HepG2 (cell line): Measurements from ENCODE around the gene NUDT17. TPM values are rescaled to one million over a fixed set of nuclear protein-coding genes. Genes with fewer than 3 reads are reported as not detected.

Source experiments
- CAMTA2 ChIP-seq: sonication (generic); formaldehyde crosslinking; IDR thresholded peaks from 2 replicates; pipeline ENCODE4 v1.4.0; 2020; ENCODE audit warnings: mild to moderate bottlenecking, missing genetic modification reagents, borderline replicate concordance
- CEBPG ChIP-seq: IDR thresholded peaks from 2 replicates; pipeline ENCODE4 v1.6.1; 2016
- DNMT1 ChIP-seq: sonication (generic); formaldehyde crosslinking; IDR thresholded peaks from 2 replicates; pipeline ENCODE4 v1.5.1; 2020; ENCODE audit warnings: mild to moderate bottlenecking, missing genetic modification reagents
- DPF2 ChIP-seq: sonication (generic); formaldehyde crosslinking; IDR thresholded peaks from 2 replicates; pipeline ENCODE4 v1.4.0; 2020; ENCODE audit warnings: mild to moderate bottlenecking, low read depth, missing genetic modification reagents, borderline replicate concordance
- FOXK1 ChIP-seq: sonication (generic); formaldehyde crosslinking; IDR thresholded peaks from 2 replicates; pipeline ENCODE4 v1.4.0; 2020; ENCODE audit warnings: low read depth, missing genetic modification reagents, borderline replicate concordance
- GFI1 ChIP-seq: sonication (generic); formaldehyde crosslinking; IDR thresholded peaks from 2 replicates; pipeline ENCODE4 v1.5.0; 2020; ENCODE audit warnings: missing genetic modification reagents, mild to moderate bottlenecking, borderline replicate concordance
- GTF2F1 ChIP-seq: fragments of 150-350 bp; IDR thresholded peaks from 2 replicates; pipeline ENCODE4 v1.6.1; 2014; ENCODE audit warnings: low read length
- HIVEP1 ChIP-seq: sonication (generic); formaldehyde crosslinking; IDR thresholded peaks from 2 replicates; pipeline ENCODE4 v1.4.0; 2020; ENCODE audit warnings: mild to moderate bottlenecking, missing genetic modification reagents
- JUNB ChIP-seq: sonication (generic); formaldehyde crosslinking; IDR thresholded peaks from 2 replicates; pipeline ENCODE4 v1.8.0; 2022; ENCODE audit warnings: missing genetic modification reagents, mild to moderate bottlenecking, borderline replicate concordance
- KAT2B ChIP-seq: fragments of 150-350 bp; IDR thresholded peaks from 2 replicates; pipeline ENCODE4 v1.6.1; 2014; ENCODE audit warnings: low read depth, low read length, borderline replicate concordance
- PRDM4 ChIP-seq: sonication (generic); formaldehyde crosslinking; IDR thresholded peaks from 2 replicates; pipeline ENCODE4 v1.9.0; 2021; ENCODE audit warnings: missing genetic modification reagents, borderline replicate concordance
- RCOR2 ChIP-seq: IDR thresholded peaks from 2 replicates; pipeline ENCODE4 v1.6.1; 2016; ENCODE audit warnings: missing biosample characterization, missing genetic modification reagents
- SMAD1 ChIP-seq: sonication (generic); formaldehyde crosslinking; IDR thresholded peaks from 2 replicates; pipeline ENCODE4 v1.4.0; 2020; ENCODE audit warnings: missing genetic modification reagents, low read depth, mild to moderate bottlenecking, borderline replicate concordance
- TSC22D2 ChIP-seq: sonication (generic); formaldehyde crosslinking; IDR thresholded peaks from 2 replicates; pipeline ENCODE4 v1.5.1; 2020; ENCODE audit warnings: missing genetic modification reagents, mild to moderate bottlenecking, borderline replicate concordance
- ZNF10 ChIP-seq: sonication (generic); formaldehyde crosslinking; IDR thresholded peaks from 2 replicates; pipeline ENCODE4 v1.4.0; 2020; ENCODE audit warnings: mild to moderate bottlenecking, low read depth, missing genetic modification reagents, borderline replicate concordance
- ZNF205 ChIP-seq: IDR thresholded peaks from 2 replicates; pipeline ENCODE4 v1.6.1; 2018; ENCODE audit warnings: missing biosample characterization, missing genetic modification reagents
- ZNF329 ChIP-seq: sonication (generic); formaldehyde crosslinking; IDR thresholded peaks from 2 replicates; pipeline ENCODE4 v1.9.0; 2021; ENCODE audit warnings: low read depth, mild to moderate bottlenecking, missing genetic modification reagents
- ZNF652 ChIP-seq: IDR thresholded peaks from 2 replicates; pipeline ENCODE4 v1.6.1; 2016; ENCODE audit warnings: low read depth, borderline replicate concordance
- ZNF703 ChIP-seq: sonication (generic); formaldehyde crosslinking; IDR thresholded peaks from 2 replicates; pipeline ENCODE4 v1.5.1; 2020; ENCODE audit warnings: missing genetic modification reagents, mild to moderate bottlenecking, moderate library complexity, borderline replicate concordance
- polyA plus RNA-seq, 8 experiments: library from polyadenylated mRNA; depleted of rRNA in 3 of 8; stranded (reverse) in 7 of 8; unstranded in 1 of 8; fragments of >200 nt; fragmentation: Illumina TruSeq in 4 of 8; extraction: Trizol in 4 of 8; gene quantifications; 2 replicates each; pipeline versions ENCODE4 v1.2.1 to v1.2.3, GENCODE V29; 2011 to 2016; ENCODE audit warnings: low read depth in 4 of 8, missing spikeins in 1 of 8, mixed read lengths in 1 of 8; ENCODE audit not compliant: insufficient read depth in 1 of 8
- total RNA-seq, 5 experiments: library from RNA; depleted of rRNA; stranded (reverse); fragments of >200 nt; fragmentation: Illumina TruSeq; extraction: Trizol; gene quantifications; 2 replicates each; pipeline ENCODE4 v1.2.3, GENCODE V29; 2016; ENCODE audit warnings: low read depth in 1 of 5
- TF ChIP-seq, protein P1 (sequence below): sonication (generic); formaldehyde crosslinking; IDR thresholded peaks from 2 replicates; pipeline ENCODE4 v1.4.0; 2020; ENCODE audit warnings: missing genetic modification reagents
- TF ChIP-seq, protein P2 (sequence below): sonication (generic); formaldehyde crosslinking; IDR thresholded peaks from 2 replicates; pipeline ENCODE4; 2020; ENCODE audit warnings: missing genetic modification reagents, mild to moderate bottlenecking, borderline replicate concordance

Gene NUDT17
- total and polyA plus RNA-seq, 2 of the 13 experiments (the other 11 are each of a cell fraction or from before 2014, with no cell fraction given), result 2.6 to 5.8 TPM

DNA sequence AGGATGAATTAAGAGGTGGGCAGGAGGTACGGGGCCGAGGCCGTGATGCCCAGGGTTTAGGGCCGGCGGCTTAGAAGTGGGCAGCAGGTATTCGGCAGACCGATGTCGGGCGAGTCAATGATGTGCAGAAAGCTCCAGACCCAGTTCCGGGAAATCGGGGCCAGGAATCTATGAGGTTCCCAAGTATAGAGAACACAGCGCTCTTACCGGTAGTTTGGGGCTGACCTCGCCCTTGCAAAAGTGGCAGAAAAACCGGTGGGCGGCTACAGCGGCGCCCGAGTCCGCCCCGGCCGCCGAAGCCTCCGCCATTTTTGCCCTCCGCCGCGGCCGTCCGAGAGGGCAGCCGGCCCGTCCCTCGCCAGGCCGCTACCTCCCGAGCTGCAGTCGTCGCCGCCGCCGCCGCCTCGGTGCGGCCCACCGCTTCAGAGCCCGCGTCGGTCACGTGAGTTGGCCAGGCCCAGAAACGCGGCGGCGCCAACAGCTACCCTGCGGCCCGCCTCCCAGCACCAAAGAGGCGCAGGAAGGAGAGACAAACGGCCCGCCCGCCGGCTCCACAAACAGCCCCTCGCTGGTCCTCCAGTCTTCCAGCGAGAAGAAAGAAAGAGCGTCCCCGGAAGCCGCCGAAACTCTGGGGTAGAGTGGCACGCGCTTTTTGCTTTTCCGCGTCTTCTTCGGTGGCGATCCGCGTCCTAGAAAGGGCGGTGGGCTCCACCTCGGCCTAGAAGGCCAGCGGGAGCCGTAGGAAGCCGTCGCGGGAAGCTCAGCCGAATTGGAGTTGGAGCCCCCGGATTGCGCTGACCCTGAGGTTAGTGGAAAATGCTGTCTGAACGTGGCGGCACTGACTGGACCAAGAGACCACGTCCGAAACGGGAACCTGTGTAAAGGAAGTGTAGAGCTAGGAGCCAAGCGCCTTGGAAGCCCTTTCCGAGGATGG lies 21.6 kb upstream of the NUDT17 start, which contains the start of the genes POLR3C and RNF115 (continued):
- TF ChIP-seq, protein P1, sequence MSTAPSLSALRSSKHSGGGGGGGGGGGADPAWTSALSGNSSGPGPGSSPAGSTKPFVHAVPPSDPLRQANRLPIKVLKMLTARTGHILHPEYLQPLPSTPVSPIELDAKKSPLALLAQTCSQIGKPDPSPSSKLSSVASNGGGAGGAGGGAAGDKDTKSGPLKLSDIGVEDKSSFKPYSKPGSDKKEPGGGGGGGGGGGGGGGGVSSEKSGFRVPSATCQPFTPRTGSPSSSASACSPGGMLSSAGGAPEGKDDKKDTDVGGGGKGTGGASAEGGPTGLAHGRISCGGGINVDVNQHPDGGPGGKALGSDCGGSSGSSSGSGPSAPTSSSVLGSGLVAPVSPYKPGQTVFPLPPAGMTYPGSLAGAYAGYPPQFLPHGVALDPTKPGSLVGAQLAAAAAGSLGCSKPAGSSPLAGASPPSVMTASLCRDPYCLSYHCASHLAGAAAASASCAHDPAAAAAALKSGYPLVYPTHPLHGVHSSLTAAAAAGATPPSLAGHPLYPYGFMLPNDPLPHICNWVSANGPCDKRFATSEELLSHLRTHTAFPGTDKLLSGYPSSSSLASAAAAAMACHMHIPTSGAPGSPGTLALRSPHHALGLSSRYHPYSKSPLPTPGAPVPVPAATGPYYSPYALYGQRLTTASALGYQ, result peak; percentile 58; the same call in 1 of the 2 replicates
- TF ChIP-seq TSC22D2 (CRISPR knock-in tag), result no peak
- no peak for TF ChIP-seq CEBPG
- TF ChIP-seq ZNF205 (CRISPR knock-in tag), result peak; percentile 72
- TF ChIP-seq KAT2B, result no peak
- TF ChIP-seq CAMTA2 (CRISPR knock-in tag), result peak; percentile 67; the same call in 1 of the 2 replicates
- TF ChIP-seq SMAD1, result no peak
- TF ChIP-seq PRDM4 (CRISPR knock-in tag), result no peak
- TF ChIP-seq FOXK1 (CRISPR knock-in tag), result 0 out of 2 replicates have a peak, but pooled peaks have one; percentile 12
- peak; percentile 61; the same call in 1 of the 2 replicates for TF ChIP-seq ZNF703 (CRISPR knock-in tag)
- TF ChIP-seq GFI1 (CRISPR knock-in tag), result peak; percentile 67; the same call in 1 of the 2 replicates
- 0 out of 2 replicates have a peak, but pooled peaks have one; percentile 49 for TF ChIP-seq HIVEP1
- 0 out of 2 replicates have a peak, but pooled peaks have one; percentile 40 for TF ChIP-seq ZNF329 (CRISPR knock-in tag)
- TF ChIP-seq DNMT1 (CRISPR knock-in tag), result 0 out of 2 replicates have a peak, but pooled peaks have one; percentile 65
- no peak for TF ChIP-seq RCOR2 (CRISPR knock-in tag)
- TF ChIP-seq DPF2, result no peak
- no peak for TF ChIP-seq ZNF10 (CRISPR knock-in tag)
- TF ChIP-seq GTF2F1, result no peak
- TF ChIP-seq ZNF652 (CRISPR knock-in tag), result no peak
- TF ChIP-seq JUNB, result no peak
- TF ChIP-seq, protein P2, sequence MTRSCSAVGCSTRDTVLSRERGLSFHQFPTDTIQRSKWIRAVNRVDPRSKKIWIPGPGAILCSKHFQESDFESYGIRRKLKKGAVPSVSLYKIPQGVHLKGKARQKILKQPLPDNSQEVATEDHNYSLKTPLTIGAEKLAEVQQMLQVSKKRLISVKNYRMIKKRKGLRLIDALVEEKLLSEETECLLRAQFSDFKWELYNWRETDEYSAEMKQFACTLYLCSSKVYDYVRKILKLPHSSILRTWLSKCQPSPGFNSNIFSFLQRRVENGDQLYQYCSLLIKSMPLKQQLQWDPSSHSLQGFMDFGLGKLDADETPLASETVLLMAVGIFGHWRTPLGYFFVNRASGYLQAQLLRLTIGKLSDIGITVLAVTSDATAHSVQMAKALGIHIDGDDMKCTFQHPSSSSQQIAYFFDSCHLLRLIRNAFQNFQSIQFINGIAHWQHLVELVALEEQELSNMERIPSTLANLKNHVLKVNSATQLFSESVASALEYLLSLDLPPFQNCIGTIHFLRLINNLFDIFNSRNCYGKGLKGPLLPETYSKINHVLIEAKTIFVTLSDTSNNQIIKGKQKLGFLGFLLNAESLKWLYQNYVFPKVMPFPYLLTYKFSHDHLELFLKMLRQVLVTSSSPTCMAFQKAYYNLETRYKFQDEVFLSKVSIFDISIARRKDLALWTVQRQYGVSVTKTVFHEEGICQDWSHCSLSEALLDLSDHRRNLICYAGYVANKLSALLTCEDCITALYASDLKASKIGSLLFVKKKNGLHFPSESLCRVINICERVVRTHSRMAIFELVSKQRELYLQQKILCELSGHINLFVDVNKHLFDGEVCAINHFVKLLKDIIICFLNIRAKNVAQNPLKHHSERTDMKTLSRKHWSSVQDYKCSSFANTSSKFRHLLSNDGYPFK (CRISPR knock-in tag), result peak; percentile 82; the same call in 1 of the 2 replicates
